PC-9 (cell line): ENCODE data around the gene MDN1.

Experiments
- EZH2 ChIP-seq: fragments of 200-600 bp; sonication (generic); IDR thresholded peaks from 2 replicates; pipeline ENCODE4 v1.8.0; 2017; ENCODE audit warnings: antibody characterized with exemption, low read depth
- TF ChIP-seq, protein P1 (sequence below): fragments of 200-600 bp; sonication (generic); conservative IDR thresholded peaks from 2 replicates; pipeline ENCODE4 v1.6.1; 2017; ENCODE audit warnings: mixed run types, antibody characterized with exemption, mild to moderate bottlenecking, moderate library complexity

DNA sequence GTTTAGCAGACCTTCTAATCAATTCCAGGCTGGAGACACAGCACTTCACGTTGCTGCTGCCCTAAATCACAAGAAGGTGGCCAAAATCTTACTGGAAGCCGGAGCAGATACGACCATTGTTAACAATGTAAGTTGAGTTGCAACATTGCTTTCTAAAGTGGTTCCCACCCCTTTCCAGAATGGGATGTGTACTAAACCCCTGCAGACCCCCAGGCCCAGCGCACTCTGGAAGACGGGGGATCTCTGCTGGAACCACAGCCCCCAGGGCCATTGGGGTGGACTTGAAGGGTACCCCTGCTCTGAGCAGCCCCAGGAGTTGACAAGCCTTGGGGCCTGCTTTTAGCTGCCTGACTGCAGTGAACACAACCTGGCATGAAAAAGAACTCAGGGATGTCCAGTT lies 203.1 kb downstream of the MDN1 start:
- TF ChIP-seq, protein P1, sequence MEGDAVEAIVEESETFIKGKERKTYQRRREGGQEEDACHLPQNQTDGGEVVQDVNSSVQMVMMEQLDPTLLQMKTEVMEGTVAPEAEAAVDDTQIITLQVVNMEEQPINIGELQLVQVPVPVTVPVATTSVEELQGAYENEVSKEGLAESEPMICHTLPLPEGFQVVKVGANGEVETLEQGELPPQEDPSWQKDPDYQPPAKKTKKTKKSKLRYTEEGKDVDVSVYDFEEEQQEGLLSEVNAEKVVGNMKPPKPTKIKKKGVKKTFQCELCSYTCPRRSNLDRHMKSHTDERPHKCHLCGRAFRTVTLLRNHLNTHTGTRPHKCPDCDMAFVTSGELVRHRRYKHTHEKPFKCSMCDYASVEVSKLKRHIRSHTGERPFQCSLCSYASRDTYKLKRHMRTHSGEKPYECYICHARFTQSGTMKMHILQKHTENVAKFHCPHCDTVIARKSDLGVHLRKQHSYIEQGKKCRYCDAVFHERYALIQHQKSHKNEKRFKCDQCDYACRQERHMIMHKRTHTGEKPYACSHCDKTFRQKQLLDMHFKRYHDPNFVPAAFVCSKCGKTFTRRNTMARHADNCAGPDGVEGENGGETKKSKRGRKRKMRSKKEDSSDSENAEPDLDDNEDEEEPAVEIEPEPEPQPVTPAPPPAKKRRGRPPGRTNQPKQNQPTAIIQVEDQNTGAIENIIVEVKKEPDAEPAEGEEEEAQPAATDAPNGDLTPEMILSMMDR = no peak
- TF ChIP-seq EZH2 = no peak
